GM21723 (cell line): ENCODE data around the gene ALKBH6.

Experiments
- ATAC-seq: cut with Tn5 transposase; IDR thresholded peaks from one replicate; pipeline ENCODE4 v1.9.1; 2021; ENCODE audit warnings: mild to moderate bottlenecking, moderate library complexity; ENCODE audit not compliant: unreplicated experiment

The ALKBH6 gene

GRCh38 chr19:36030264-36031148, 16.5 kb upstream of the ALKBH6 start:
- no peak for ATAC-seq

DNA sequence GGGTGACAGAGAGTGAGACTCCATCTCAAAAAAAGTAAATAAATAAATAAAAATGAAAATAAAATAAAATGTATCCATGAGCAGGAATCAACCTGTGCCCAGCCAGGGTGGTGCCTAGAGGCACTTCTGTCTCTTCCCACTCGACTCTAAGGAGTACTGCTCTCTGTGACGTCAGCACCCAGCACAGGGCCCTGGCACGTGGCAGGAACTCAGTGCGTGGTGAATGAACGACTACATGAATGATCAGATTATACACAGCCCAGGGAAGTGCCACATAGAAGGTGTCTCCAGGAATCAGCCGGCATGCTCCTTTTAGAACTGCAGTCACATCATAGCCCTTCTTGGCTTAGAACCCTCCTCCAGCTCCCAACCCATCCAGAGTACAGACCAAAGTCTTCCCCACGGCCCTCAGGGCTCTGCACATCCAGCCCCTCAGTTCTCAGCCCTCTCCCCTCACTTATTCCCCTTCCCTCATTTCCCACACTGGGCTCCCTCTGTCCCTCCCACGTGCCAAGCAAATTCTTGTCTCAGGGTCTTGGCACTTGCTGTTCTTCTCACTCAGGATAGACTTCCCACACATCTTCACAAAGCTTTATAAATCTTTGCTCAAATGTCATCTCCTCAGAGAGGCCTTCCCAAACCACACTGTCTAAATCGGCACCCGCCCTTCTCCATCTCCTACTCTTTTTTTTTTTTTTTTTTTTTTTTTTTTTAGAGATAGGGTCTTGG, 14.5 kb upstream of the ALKBH6 start:
- no peak for ATAC-seq

- no peak for ATAC-seq
Observed at GRCh38 chr19:36027696-36028095, 13.7 kb upstream of the ALKBH6 start.

GRCh38 chr19:36026091-36026876, 12.3 kb upstream of the ALKBH6 start:
- no peak for ATAC-seq

GRCh38 chr19:36025541-36025940, 11.5 kb upstream of the ALKBH6 start:
- ATAC-seq, result no peak

GRCh38 chr19:36023432-36023831, 9.4 kb upstream of the ALKBH6 start:
- no peak for ATAC-seq

- no peak for ATAC-seq
Observed at GRCh38 chr19:36019061-36019670, 5.2 kb upstream of the ALKBH6 start.

- ATAC-seq, result no peak
Observed at GRCh38 chr19:36013280-36014011, 567 bp downstream of the ALKBH6 start.

- ATAC-seq, result no peak
Observed at GRCh38 chr19:36010402-36010801, 3.6 kb downstream of the ALKBH6 start.

DNA sequence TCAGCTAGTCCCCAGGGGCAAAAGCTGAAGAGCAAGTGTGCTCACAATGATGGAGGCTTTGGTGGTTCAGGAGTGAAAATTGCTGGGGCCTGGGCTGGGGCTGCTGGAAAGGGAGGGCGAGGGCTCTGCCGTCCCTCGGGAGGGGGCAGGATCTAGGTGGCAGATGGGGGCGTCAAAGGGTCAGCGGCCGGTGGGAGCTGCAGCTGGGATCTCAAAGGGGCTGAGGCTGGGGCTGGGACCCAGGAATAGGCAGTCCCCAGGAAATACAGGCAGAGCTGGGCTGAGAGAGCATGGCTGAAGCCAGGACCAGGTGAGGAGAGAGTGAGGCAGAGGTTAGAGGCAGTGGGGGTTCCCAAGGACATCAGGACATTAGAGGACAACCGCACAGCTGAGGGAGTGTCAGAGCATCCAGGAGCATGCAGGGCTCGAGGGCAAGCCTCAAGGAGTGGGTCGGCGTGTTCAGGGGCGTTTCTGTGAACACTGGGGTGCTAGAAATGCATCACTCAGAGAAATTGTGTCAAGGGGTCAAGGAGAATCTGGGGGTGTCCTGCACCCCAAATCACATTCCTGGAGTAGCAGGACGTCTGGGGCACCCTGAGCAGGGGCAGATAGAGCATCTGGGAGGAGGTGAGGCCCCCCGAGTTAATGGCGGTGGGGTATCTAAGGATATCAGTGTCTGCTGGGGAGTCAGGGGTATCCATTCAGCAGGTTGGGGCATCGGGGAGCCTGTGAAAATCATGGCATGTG, 4.2 kb downstream of the ALKBH6 start:
- ATAC-seq, result no peak

- ATAC-seq, result no peak
Observed at GRCh38 chr19:36009220-36009619, 4.8 kb downstream of the ALKBH6 start.

GRCh38 chr19:36008336-36008978, 5.6 kb downstream of the ALKBH6 start, which contains the start of gene SYNE4:
TSS of gene SYNE4 (minus strand) at chr19:36008813. CDS start at chr19:36008681, 132 bp downstream.
- no peak for ATAC-seq

DNA sequence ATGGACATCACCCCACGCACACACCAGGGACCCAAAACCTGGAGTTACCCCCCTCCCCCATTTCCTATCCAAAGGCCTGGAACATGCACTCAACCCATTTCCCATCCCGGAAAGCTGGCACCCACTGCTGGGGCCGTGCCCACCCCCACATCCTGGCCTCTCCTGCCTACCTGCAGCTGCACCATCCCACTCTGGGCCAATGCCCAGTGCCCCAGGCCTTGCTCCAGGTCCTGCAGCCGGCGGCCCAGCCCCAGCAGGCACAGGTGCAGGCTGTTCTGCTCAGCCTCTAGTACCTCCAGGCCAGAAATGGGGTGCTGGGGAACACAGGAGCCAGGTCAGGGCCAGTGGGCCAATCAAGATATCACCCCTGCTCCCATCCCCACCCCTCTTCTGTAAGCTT, 7.1 kb downstream of the ALKBH6 start:
- ATAC-seq, result no peak

DNA sequence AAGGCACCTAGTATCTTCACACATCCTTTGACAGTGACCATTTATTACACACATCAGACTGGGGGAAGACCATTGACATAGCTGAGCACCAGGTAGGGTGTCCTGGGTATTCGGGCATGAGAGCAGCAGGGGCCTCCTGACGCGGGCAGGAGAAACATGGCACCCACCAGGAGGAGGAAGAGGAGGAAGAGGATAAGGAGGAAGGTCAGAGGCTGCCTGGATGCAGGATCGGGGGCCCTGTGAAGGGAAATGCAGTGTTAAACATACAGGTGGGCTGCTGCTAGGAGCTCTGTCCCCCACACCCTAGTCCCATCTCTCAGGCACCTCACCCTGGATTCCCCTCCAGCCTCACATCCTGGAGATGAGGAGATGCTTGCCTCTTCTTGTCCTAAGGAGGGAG, 10.7 kb downstream of the ALKBH6 start:
- no peak for ATAC-seq

GRCh38 chr19:36001605-36002004, 12.4 kb downstream of the ALKBH6 start:
- no peak for ATAC-seq

- ATAC-seq, result no peak
Observed at GRCh38 chr19:35996777-35997176, 17.2 kb downstream of the ALKBH6 start.

GRCh38 chr19:35995048-35995993, 18.7 kb downstream of the ALKBH6 start, which contains the start of gene SDHAF1:
TSS of gene SDHAF1 (plus strand) at chr19:35995188. CDS start at chr19:35995275, 87 bp downstream.
- peak; percentile 73 for ATAC-seq
